GM23338 (cell line): ENCODE measurements around the gene IPCEF1. TPM values are rescaled to one million over a fixed set of nuclear protein-coding genes. Genes with fewer than 3 reads are reported as not detected.
A peak's percentile ranks its signal among the peaks of the same experiment; 100 is the strongest.

Experiments used
- ATAC-seq: fragments of 200-7000 bp; cut with Tn5 transposase; 3 replicates; pipeline ENCODE4 v1.9.1; 2020
- DNase-seq: peaks from one replicate; pipeline ENCODE4 v3.0.0-alpha.2; 2015; ENCODE audit warnings: low spot score
- H2AFZ ChIP-seq: fragments of 200-600 bp; sonication (generic); 2 replicates; pipeline ENCODE4 v1.8.0; 2016; ENCODE audit warnings: antibody characterized with exemption, mild to moderate bottlenecking, moderate library complexity
- H3F3A ChIP-seq: fragments of 200-600 bp; sonication (generic); replicated peaks from 2 replicates; pipeline ENCODE4 v1.8.0; 2017; ENCODE audit warnings: antibody characterized with exemption, mixed run types, low read depth
- H3K27ac ChIP-seq: fragments of 200-600 bp; sonication (generic); 2 replicates; pipeline ENCODE4 v1.6.1; 2016; ENCODE audit warnings: low read depth
- H3K27me3 ChIP-seq: fragments of 200-600 bp; sonication (generic); 2 replicates; pipeline ENCODE4 v1.8.0; 2016; ENCODE audit warnings: mild to moderate bottlenecking, mixed run types, moderate library complexity; ENCODE audit not compliant: insufficient read depth
- H3K36me3 ChIP-seq: fragments of 200-600 bp; sonication (generic); 2 replicates; pipeline ENCODE4 v1.8.0; 2016; ENCODE audit warnings: mild to moderate bottlenecking; ENCODE audit not compliant: insufficient read depth
- H3K4me1 ChIP-seq: fragments of 200-600 bp; sonication (generic); 2 replicates; pipeline ENCODE4 v1.8.0; 2016; ENCODE audit warnings: mild to moderate bottlenecking, moderate library complexity; ENCODE audit not compliant: insufficient read depth
- H3K4me2 ChIP-seq: fragments of 200-600 bp; sonication (generic); 2 replicates; pipeline ENCODE4 v1.7.1; 2017; ENCODE audit warnings: mixed run types
- H3K4me3 ChIP-seq: fragments of 200-600 bp; sonication (generic); 2 replicates; pipeline ENCODE4 v1.6.1; 2016; ENCODE audit warnings: mixed run types
- H3K79me2 ChIP-seq: fragments of 200-600 bp; sonication (generic); replicated peaks from 2 replicates; pipeline ENCODE4 v1.8.0; 2017; ENCODE audit warnings: mild to moderate bottlenecking; ENCODE audit not compliant: insufficient read depth
- H3K9me2 ChIP-seq: fragments of 200-600 bp; sonication (generic); 2 replicates; pipeline ENCODE4 v1.8.0; 2017; ENCODE audit not compliant: insufficient read depth
- H4K20me1 ChIP-seq: fragments of 200-600 bp; sonication (generic); replicated peaks from 2 replicates; pipeline ENCODE4 v1.8.0; 2017; ENCODE audit warnings: mild to moderate bottlenecking; ENCODE audit not compliant: insufficient read depth
- H3K27ac Mint-ChIP-seq: 2 replicates; pipeline ENCODE4 v1.8.0; 2020; ENCODE audit warnings: inconsistent platforms, mild to moderate bottlenecking, moderate library complexity, mixed read lengths
- H3K27me3 Mint-ChIP-seq: 3 replicates; pipeline ENCODE4 v1.8.0; 2022; ENCODE audit warnings: low read depth, mild to moderate bottlenecking, moderate library complexity, mixed read lengths, inconsistent platforms; ENCODE audit not compliant: insufficient read depth, poor library complexity
- H3K36me3 Mint-ChIP-seq: 3 replicates; pipeline ENCODE4 v1.8.0; 2021; ENCODE audit warnings: low read depth, mild to moderate bottlenecking, inconsistent platforms, moderate library complexity, mixed read lengths
- H3K4me1 Mint-ChIP-seq: 3 replicates; pipeline ENCODE4 v1.8.0; 2020; ENCODE audit warnings: mild to moderate bottlenecking, inconsistent platforms, mixed read lengths
- H3K4me3 Mint-ChIP-seq: 3 replicates; pipeline ENCODE4 v1.8.0; 2021; ENCODE audit warnings: moderate library complexity, mild to moderate bottlenecking, inconsistent platforms, mixed read lengths
- H3K9me3 Mint-ChIP-seq: 3 replicates; pipeline ENCODE4 v1.8.0; 2020; ENCODE audit warnings: moderate library complexity, mild to moderate bottlenecking, inconsistent platforms, mixed read lengths
- CREB1 ChIP-seq: fragments of 250-450 bp; sonication (Bioruptor Pico); IDR thresholded peaks from 2 replicates; pipeline ENCODE4 v1.5.0; 2020; ENCODE audit warnings: low read depth, mild to moderate bottlenecking, moderate library complexity
- CTCF ChIP-seq, 2 experiments: fragments of 200-600 bp in 1 of 2; sonication (generic) in 1 of 2; conservative IDR thresholded peaks; 2 replicates each; pipeline versions ENCODE4 v1.5.1 to v1.6.1; 2016 to 2017; ENCODE audit warnings: antibody characterized with exemption in 2 of 2, low read depth in 2 of 2, mild to moderate bottlenecking in 2 of 2, moderate library complexity in 1 of 2
- ETS1 ChIP-seq: IDR thresholded peaks from 2 replicates; pipeline ENCODE4 v1.6.1; 2016; ENCODE audit warnings: antibody characterized with exemption
- EZH2 ChIP-seq: fragments of 200-600 bp; sonication (generic); IDR thresholded peaks from one replicate; pipeline ENCODE4 v1.8.0; 2017; ENCODE audit warnings: antibody characterized with exemption, mild to moderate bottlenecking, low read depth; ENCODE audit not compliant: unreplicated experiment
- EZH2phosphoT487 ChIP-seq: fragments of 200-600 bp; sonication (generic); IDR thresholded peaks from one replicate; pipeline ENCODE4 v1.8.1; 2018; ENCODE audit warnings: antibody characterized with exemption; ENCODE audit not compliant: unreplicated experiment
- JUNB ChIP-seq: IDR thresholded peaks from one replicate; pipeline ENCODE4 v1.6.1; 2016; ENCODE audit warnings: antibody characterized with exemption; ENCODE audit not compliant: unreplicated experiment
- NANOG ChIP-seq: IDR thresholded peaks from 2 replicates; pipeline ENCODE4 v1.6.1; 2016; ENCODE audit warnings: antibody characterized with exemption, borderline replicate concordance
- POLR2AphosphoS5 ChIP-seq: IDR thresholded peaks from 2 replicates; pipeline ENCODE4 v1.6.1; 2016; ENCODE audit warnings: antibody characterized with exemption, low read depth
- REST ChIP-seq: IDR thresholded peaks from one replicate; pipeline ENCODE4 v1.6.1; 2018; ENCODE audit warnings: antibody characterized with exemption; ENCODE audit not compliant: unreplicated experiment
- STAT1 ChIP-seq: IDR thresholded peaks from one replicate; pipeline ENCODE4 v1.6.1; 2016; ENCODE audit warnings: antibody characterized with exemption; ENCODE audit not compliant: unreplicated experiment
- ZNF114 ChIP-seq: fragments of 250-450 bp; sonication (Bioruptor Pico); IDR thresholded peaks from 2 replicates; pipeline ENCODE4 v1.5.0; 2020; ENCODE audit warnings: mild to moderate bottlenecking, moderate library complexity
- ZNF331 ChIP-seq: fragments of 250-450 bp; sonication (Bioruptor Pico); IDR thresholded peaks from 2 replicates; pipeline ENCODE4 v1.5.0; 2020; ENCODE audit warnings: low read depth, mild to moderate bottlenecking, moderate library complexity
- ZNF462 ChIP-seq: fragments of 250-450 bp; sonication (Bioruptor Pico); IDR thresholded peaks from 2 replicates; pipeline ENCODE4 v1.5.0; 2020; ENCODE audit warnings: mild to moderate bottlenecking, moderate library complexity
- polyA plus RNA-seq: library from polyadenylated mRNA; unstranded; fragments of >200 nt; fragmentation: Nextera tagmentation; extraction: Ambion mirVana; gene quantifications from 2 replicates; pipeline ENCODE4 v1.2.1, GENCODE V29; 2016
- total RNA-seq: library from RNA; depleted of rRNA; stranded (reverse); fragments of >200 nt; shearing (Covaris generic); gene quantifications from 2 replicates; pipeline ENCODE4 v1.2.3, GENCODE V29; 2014

Gene IPCEF1
- total and polyA plus RNA-seq, 2 experiments from 2014 or later = 0.15 to 1.8 TPM

GRCh38 chr6:154383273-154383672, 26.7 kb upstream of the IPCEF1 start:
- H3K4me2 ChIP-seq = no peak overlapping the region
- H3K36me3 ChIP-seq = no peaks in the 10 kb centered on the region
- H2AFZ ChIP-seq = 0 out of 2 replicates have a peak overlapping the region, but pooled peaks have one; percentile 38
- peaks cover 9% of the 10 kb centered on the region for H3K4me1 Mint-ChIP-seq
- H3K27me3 ChIP-seq = no peaks in the 10 kb centered on the region
- H4K20me1 ChIP-seq = no peaks in the 10 kb centered on the region
- H3K27ac Mint-ChIP-seq = no peak overlapping the region
- H3K9me2 ChIP-seq = 0 out of 2 replicates have a peak, but pooled peaks cover 2% of the 10 kb centered on the region
- no peak overlapping the region for H3K4me3 Mint-ChIP-seq
- ATAC-seq = no peak
- H3K4me3 ChIP-seq = no peak overlapping the region
- DNase-seq = no peak
- H3K79me2 ChIP-seq = no peaks in the 10 kb centered on the region
- peaks cover 2% of the 10 kb centered on the region for H3K27me3 Mint-ChIP-seq
- TF ChIP-seq JUNB = no peak
- TF ChIP-seq STAT1 = no peak
- no peak for TF ChIP-seq EZH2phosphoT487
- TF ChIP-seq ZNF331 (CRISPR knock-in tag) = no peak
- TF ChIP-seq NANOG = no peak
- TF ChIP-seq POLR2AphosphoS5 = no peak
- TF ChIP-seq EZH2 = no peak
- TF ChIP-seq CREB1 (CRISPR knock-in tag) = no peak
- no peak for TF ChIP-seq REST
- no peak for TF ChIP-seq ZNF114
- TF ChIP-seq CTCF (conservative IDR thresholded peaks at IDR 0.05; ENCODE audit: low read depth in 2 of 2) = no peak
- no peak for TF ChIP-seq ZNF462
- TF ChIP-seq ETS1 = no peak
- H3F3A ChIP-seq = no peaks in the 10 kb centered on the region
- no peaks in the 10 kb centered on the region for H3K4me1 ChIP-seq
- no peaks in the 10 kb centered on the region for H3K9me3 Mint-ChIP-seq
- no peaks in the 10 kb centered on the region for H3K36me3 Mint-ChIP-seq
- no peak overlapping the region for H3K27ac ChIP-seq
